ENCODE results near the gene PKNOX2. TPM values are rescaled to one million over a fixed set of nuclear protein-coding genes. Genes with fewer than 3 reads are reported as not detected.

PKNOX2 gene
- total and polyA plus RNA-seq, 10 of the 15 experiments (the other 5 are each of a cell fraction or from before 2014, with no cell fraction given): not detected

DNA sequence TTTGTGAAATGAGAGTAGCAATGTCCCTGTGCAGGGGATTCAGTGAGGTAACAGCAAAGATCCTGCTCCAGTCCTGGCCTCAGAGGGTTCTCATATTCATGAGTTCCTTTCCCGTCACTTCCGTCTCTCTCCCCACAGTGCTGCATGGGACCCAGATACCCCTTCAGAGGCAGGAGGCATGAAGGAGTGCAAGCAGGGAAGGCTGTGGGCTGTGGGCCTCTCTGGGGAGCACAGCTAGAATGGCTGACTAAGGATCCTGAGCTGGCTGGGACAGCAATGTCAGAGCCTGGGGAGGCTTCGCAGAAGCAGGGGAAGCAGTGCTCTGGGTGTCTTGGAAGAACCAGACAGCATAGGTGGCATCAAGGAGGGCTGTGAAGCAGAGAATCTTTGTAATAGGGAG is 13.0 kb downstream of the PKNOX2 start:
- no TSS peak for BruUV-seq (replicated peaks)
- CTCF ChIA-PET: interaction anchor here (0.6 kb wide), 1 partner anchor 72 kb away, joined by 5 read pairs; no protein-coding TSS in a partner anchor
- SMC1A ChIA-PET (ENCODE audit: uncharacterized antibody, unreplicated experiment): no interaction called here
- no peak for DNase-seq (ENCODE audit: low read depth, low spot score)
- intact Hi-C loops (cut with micrococcal nuclease; ENCODE audit: unreplicated experiment): no loop called here
- Histone ChIP-seq H3K4me2 (ENCODE audit: control insufficient read depth, insufficient read depth) (no peak overlapping the region), H4K20me1 (ENCODE audit: control insufficient read depth, insufficient read depth) (0 out of 2 replicates have a peak, but pooled peaks cover 3% of the 10 kb centered on the region), H3K4me3 (no peak overlapping the region), H3K4me1 (ENCODE audit: control insufficient read depth, insufficient read depth, low read length) (peaks cover 4% of the 10 kb centered on the region), H3K36me3 (ENCODE audit: control insufficient read depth in 2 of 2, insufficient read depth in 2 of 2, low read length in 1 of 2) (no peaks in the 10 kb centered on the region), H3K79me2 (ENCODE audit: control insufficient read depth, insufficient read depth, low read length) (no peaks in the 10 kb centered on the region), H3K9ac (ENCODE audit: control insufficient read depth, insufficient read depth, low read length) (no peak overlapping the region), H3K27ac (ENCODE audit: control insufficient read depth, insufficient read depth) (no peak overlapping the region), H3K27me3 (replicated peaks in 1 of 2; ENCODE audit: control insufficient read depth in 2 of 2, insufficient read depth in 2 of 2, low read length in 1 of 2) (peaks cover 2 to 4% of the 10 kb centered on the region in 2 experiments; a peak in 2 of 4 replicates), H2AFZ (ENCODE audit: control insufficient read depth, low read depth, low read length) (no peak overlapping the region), H3K9me3 (replicated peaks; ENCODE audit: control insufficient read depth, insufficient read depth, low read length) (no peaks in the 10 kb centered on the region)
- no peak for TF ChIP-seq ZNF24 (IDR thresholded peaks at IDR 0.05)
- no peak for TF ChIP-seq SMAD1 (IDR thresholded peaks at IDR 0.05; ENCODE audit: low read depth, partially characterized antibody)
- no peak for TF ChIP-seq POLR2AphosphoS2 (IDR thresholded peaks at IDR 0.05; ENCODE audit: low read depth, low read length)
- no peak for TF ChIP-seq PAX5 (IDR thresholded peaks at IDR 0.05; ENCODE audit: borderline replicate concordance, low read depth, low read length)
- TF ChIP-seq ELK1 (IDR thresholded peaks at IDR 0.05; ENCODE audit: low read depth, low read length): no peak
- TF ChIP-seq, protein P1, sequence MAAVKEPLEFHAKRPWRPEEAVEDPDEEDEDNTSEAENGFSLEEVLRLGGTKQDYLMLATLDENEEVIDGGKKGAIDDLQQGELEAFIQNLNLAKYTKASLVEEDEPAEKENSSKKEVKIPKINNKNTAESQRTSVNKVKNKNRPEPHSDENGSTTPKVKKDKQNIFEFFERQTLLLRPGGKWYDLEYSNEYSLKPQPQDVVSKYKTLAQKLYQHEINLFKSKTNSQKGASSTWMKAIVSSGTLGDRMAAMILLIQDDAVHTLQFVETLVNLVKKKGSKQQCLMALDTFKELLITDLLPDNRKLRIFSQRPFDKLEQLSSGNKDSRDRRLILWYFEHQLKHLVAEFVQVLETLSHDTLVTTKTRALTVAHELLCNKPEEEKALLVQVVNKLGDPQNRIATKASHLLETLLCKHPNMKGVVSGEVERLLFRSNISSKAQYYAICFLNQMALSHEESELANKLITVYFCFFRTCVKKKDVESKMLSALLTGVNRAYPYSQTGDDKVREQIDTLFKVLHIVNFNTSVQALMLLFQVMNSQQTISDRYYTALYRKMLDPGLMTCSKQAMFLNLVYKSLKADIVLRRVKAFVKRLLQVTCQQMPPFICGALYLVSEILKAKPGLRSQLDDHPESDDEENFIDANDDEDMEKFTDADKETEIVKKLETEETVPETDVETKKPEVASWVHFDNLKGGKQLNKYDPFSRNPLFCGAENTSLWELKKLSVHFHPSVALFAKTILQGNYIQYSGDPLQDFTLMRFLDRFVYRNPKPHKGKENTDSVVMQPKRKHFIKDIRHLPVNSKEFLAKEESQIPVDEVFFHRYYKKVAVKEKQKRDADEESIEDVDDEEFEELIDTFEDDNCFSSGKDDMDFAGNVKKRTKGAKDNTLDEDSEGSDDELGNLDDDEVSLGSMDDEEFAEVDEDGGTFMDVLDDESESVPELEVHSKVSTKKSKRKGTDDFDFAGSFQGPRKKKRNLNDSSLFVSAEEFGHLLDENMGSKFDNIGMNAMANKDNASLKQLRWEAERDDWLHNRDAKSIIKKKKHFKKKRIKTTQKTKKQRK (IDR thresholded peaks at IDR 0.05; ENCODE audit: low read depth, low read length): no peak
- TF ChIP-seq JUND (IDR thresholded peaks at IDR 0.05; ENCODE audit: low read depth, low read length): no peak
- TF ChIP-seq, protein P2, sequence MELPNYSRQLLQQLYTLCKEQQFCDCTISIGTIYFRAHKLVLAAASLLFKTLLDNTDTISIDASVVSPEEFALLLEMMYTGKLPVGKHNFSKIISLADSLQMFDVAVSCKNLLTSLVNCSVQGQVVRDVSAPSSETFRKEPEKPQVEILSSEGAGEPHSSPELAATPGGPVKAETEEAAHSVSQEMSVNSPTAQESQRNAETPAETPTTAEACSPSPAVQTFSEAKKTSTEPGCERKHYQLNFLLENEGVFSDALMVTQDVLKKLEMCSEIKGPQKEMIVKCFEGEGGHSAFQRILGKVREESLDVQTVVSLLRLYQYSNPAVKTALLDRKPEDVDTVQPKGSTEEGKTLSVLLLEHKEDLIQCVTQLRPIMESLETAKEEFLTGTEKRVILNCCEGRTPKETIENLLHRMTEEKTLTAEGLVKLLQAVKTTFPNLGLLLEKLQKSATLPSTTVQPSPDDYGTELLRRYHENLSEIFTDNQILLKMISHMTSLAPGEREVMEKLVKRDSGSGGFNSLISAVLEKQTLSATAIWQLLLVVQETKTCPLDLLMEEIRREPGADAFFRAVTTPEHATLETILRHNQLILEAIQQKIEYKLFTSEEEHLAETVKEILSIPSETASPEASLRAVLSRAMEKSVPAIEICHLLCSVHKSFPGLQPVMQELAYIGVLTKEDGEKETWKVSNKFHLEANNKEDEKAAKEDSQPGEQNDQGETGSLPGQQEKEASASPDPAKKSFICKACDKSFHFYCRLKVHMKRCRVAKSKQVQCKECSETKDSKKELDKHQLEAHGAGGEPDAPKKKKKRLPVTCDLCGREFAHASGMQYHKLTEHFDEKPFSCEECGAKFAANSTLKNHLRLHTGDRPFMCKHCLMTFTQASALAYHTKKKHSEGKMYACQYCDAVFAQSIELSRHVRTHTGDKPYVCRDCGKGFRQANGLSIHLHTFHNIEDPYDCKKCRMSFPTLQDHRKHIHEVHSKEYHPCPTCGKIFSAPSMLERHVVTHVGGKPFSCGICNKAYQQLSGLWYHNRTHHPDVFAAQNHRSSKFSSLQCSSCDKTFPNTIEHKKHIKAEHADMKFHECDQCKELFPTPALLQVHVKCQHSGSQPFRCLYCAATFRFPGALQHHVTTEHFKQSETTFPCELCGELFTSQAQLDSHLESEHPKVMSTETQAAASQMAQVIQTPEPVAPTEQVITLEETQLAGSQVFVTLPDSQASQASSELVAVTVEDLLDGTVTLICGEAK (IDR thresholded peaks at IDR 0.05; ENCODE audit: borderline replicate concordance): no peak
- TF ChIP-seq BACH1 (IDR thresholded peaks at IDR 0.05; ENCODE audit: borderline replicate concordance): no peak
- no peak for TF ChIP-seq EP300 (IDR thresholded peaks at IDR 0.05; ENCODE audit: borderline replicate concordance in 1 of 2, control insufficient read depth in 1 of 2, low read depth in 2 of 2, low read length in 2 of 2)
- TF ChIP-seq ZNF384 (IDR thresholded peaks at IDR 0.05; ENCODE audit: borderline replicate concordance, low read depth, low read length): no peak
- no peak for TF ChIP-seq POU2F2 (IDR thresholded peaks at IDR 0.05; ENCODE audit: borderline replicate concordance, low read depth, low read length)
- no peak for TF ChIP-seq TCF3 (IDR thresholded peaks at IDR 0.05; ENCODE audit: borderline replicate concordance, insufficient read depth, low read depth, low read length)
- no peak for TF ChIP-seq BCL11A (IDR thresholded peaks at IDR 0.05; ENCODE audit: low read depth, low read length)
- TF ChIP-seq FOXK2 (IDR thresholded peaks at IDR 0.05): no peak
- no peak for FAIRE-seq
- POLR2A ChIA-PET: interaction anchor here (0.6 kb wide), 1 partner anchor 487 kb away, joined by 3 read pairs; no protein-coding TSS in a partner anchor
- 29% methylated on average over 3 of the region's 3 CpGs for WGBS (ENCODE audit: insufficient coverage, insufficient replicate concordance, low lambda C conversion rate, missing lambda C conversion rate)
- no peak; the same call in 2 of the 3 replicates for ATAC-seq
- in situ Hi-C loops (cut with MboI): no loop called here
- RAD21 ChIA-PET (ENCODE audit: unreplicated experiment): no interaction called here

Data from GM12878 (cell line).